PC-3 (cell line): Measurements from ENCODE around the gene INIP.

ENCODE experiments used
- EZH2 ChIP-seq: fragments of 300-600 bp; sonication (generic); IDR thresholded peaks from one replicate; pipeline ENCODE4 v1.6.1; 2017; ENCODE audit warnings: antibody characterized with exemption, mild to moderate bottlenecking, low read length; ENCODE audit not compliant: unreplicated experiment
- TF ChIP-seq, protein P1 (sequence below): fragments of 300-600 bp; sonication (generic); conservative IDR thresholded peaks from 2 replicates; pipeline ENCODE4 v1.5.1; 2017; ENCODE audit warnings: antibody characterized with exemption, low read depth, mild to moderate bottlenecking, low read length

- TF ChIP-seq, protein P1, sequence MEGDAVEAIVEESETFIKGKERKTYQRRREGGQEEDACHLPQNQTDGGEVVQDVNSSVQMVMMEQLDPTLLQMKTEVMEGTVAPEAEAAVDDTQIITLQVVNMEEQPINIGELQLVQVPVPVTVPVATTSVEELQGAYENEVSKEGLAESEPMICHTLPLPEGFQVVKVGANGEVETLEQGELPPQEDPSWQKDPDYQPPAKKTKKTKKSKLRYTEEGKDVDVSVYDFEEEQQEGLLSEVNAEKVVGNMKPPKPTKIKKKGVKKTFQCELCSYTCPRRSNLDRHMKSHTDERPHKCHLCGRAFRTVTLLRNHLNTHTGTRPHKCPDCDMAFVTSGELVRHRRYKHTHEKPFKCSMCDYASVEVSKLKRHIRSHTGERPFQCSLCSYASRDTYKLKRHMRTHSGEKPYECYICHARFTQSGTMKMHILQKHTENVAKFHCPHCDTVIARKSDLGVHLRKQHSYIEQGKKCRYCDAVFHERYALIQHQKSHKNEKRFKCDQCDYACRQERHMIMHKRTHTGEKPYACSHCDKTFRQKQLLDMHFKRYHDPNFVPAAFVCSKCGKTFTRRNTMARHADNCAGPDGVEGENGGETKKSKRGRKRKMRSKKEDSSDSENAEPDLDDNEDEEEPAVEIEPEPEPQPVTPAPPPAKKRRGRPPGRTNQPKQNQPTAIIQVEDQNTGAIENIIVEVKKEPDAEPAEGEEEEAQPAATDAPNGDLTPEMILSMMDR: no peak
- no peak for TF ChIP-seq EZH2
These were observed 37.0 kb downstream of the INIP start for GRCh38 chr9:112680731-112681402.
